ENCODE measurements around the gene RNF10.

RNF10 gene

DNA sequence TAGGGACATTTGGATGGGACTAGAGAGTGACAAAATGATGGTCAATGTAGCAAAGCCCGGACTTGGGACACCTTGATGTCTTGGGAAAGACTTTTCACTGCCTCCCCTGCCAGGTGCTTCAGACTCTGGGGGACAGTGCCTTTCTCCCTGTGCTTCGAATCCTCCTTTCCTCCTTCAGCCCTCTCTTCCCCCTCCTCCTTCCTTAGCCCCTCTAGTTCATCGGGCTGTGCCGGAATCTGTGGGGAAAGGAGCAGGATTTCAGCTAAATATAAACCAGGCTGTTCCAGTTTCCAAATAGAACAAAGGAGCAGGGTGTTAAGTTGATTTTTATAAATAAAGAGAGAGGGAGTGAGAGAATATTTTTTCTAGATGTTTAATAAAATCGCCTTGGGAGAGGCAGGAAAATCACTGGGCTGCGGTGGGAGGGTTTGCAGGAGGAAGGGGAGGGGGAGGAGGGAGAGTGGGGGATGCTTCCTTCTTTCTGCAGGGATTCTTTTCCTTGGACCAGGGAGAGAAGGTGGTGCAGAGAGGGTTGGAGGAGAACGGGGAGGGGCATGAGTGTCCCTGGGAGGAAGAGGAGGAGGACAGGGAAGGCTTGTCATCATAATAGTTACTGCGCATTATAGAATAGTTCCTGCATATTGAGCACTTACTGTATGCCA is 84.9 kb downstream of the RNF10 start:
- no peaks in the 10 kb centered on the region for H3K4me1 ChIP-seq (ENCODE audit: control insufficient read depth, low read length)
- peaks cover 8% of the 10 kb centered on the region for H3K27me3 ChIP-seq (ENCODE audit: control insufficient read depth, low read length)
- no peaks in the 10 kb centered on the region for H3K79me2 ChIP-seq (ENCODE audit: control insufficient read depth, low read length)
- H3K4me2 ChIP-seq (ENCODE audit: low read length): no peak overlapping the region
- H3K27ac ChIP-seq (ENCODE audit: low read depth, low read length): no peak overlapping the region
- no peaks in the 10 kb centered on the region for H3K9me2 ChIP-seq (replicated peaks; ENCODE audit: control insufficient read depth, low read length)
- no peaks in the 10 kb centered on the region for H4K20me1 ChIP-seq (ENCODE audit: control insufficient read depth, insufficient read depth, low read depth, low read length)
- no peaks in the 10 kb centered on the region for H3K9me3 ChIP-seq (ENCODE audit: control insufficient read depth, insufficient read depth, low read length)
- no peak overlapping the region for H3K4me3 ChIP-seq (ENCODE audit: low read length)
- no peaks in the 10 kb centered on the region for H3K36me3 ChIP-seq (ENCODE audit: control insufficient read depth, low read length)
- no peaks in the 10 kb centered on the region for H3F3A ChIP-seq (ENCODE audit: control insufficient read depth, insufficient read depth)
- TF ChIP-seq EZH2phosphoT487 (IDR thresholded peaks at IDR 0.05; ENCODE audit: borderline replicate concordance, low read length) (no peak), CTCF (IDR thresholded peaks at IDR 0.05; ENCODE audit: low read depth, low read length, poor library complexity, severe bottlenecking) (no peak)

GRCh38 chr12:120620624-120621023 is 86.5 kb downstream of the RNF10 start:
- Histone ChIP-seq H3K4me2 (ENCODE audit: low read length) (no peak overlapping the region), H3K4me3 (ENCODE audit: low read length) (no peak overlapping the region), H3K79me2 (ENCODE audit: control insufficient read depth, low read length) (no peaks in the 10 kb centered on the region), H3F3A (ENCODE audit: control insufficient read depth, insufficient read depth) (no peaks in the 10 kb centered on the region), H3K27ac (ENCODE audit: low read depth, low read length) (no peak overlapping the region), H3K4me1 (ENCODE audit: control insufficient read depth, low read length) (no peaks in the 10 kb centered on the region), H3K36me3 (ENCODE audit: control insufficient read depth, low read length) (no peaks in the 10 kb centered on the region), H3K27me3 (ENCODE audit: control insufficient read depth, low read length) (peaks cover 4% of the 10 kb centered on the region; the same call in 1 of the 2 replicates), H3K9me3 (ENCODE audit: control insufficient read depth, insufficient read depth, low read length) (no peaks in the 10 kb centered on the region), H4K20me1 (ENCODE audit: control insufficient read depth, insufficient read depth, low read depth, low read length) (no peaks in the 10 kb centered on the region), H3K9me2 (replicated peaks; ENCODE audit: control insufficient read depth, low read length) (no peaks in the 10 kb centered on the region)
- TF ChIP-seq EZH2phosphoT487 (IDR thresholded peaks at IDR 0.05; ENCODE audit: borderline replicate concordance, low read length) (no peak), CTCF (IDR thresholded peaks at IDR 0.05; ENCODE audit: low read depth, low read length, poor library complexity, severe bottlenecking) (no peak)

DNA sequence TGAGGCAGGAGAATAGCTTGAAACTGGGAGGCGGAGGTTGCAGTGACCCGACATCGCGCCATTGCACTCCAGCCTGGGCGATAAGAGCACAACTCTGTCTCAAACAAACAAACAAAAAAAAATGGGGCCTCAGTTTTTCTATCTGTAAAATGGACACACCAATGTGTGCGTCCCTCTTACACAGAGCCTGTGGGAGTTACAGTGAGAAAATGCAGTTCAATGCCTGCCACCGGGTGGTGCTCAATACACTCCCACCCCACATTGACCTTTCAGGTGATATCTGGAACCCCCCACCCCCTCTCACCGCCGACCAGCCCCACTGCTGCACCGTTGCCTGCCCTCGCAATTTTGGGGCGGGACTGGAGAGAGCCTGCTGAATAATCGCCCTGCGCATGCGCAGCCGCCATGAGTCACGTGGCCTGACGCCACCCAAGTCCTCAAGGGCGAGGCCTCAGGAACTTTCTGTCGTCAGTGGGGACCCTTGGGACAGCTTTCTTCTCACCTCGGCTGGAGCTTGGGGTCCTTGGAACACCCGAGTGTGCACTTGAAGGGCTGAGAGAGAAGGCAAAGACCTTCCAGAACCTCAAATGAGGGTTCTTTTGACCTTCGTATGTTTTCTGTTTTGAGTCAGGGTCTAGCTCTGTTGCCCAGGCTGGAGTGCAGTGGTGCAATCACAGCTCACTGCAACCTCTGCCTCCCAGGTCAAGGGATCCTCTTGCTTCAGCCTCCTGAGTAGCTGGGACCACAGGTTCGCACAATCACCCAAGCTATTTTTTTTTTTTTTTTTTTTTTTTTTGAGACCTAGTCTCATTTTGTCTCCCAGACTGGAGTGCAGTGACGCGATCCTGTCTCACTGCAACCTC is 91.6 kb downstream of the RNF10 start:
- H3K4me2 ChIP-seq (ENCODE audit: low read length): no peak overlapping the region
- no peaks in the 10 kb centered on the region for H3F3A ChIP-seq (ENCODE audit: control insufficient read depth, insufficient read depth)
- H3K9me3 ChIP-seq (ENCODE audit: control insufficient read depth, insufficient read depth, low read length): no peaks in the 10 kb centered on the region
- H3K36me3 ChIP-seq (ENCODE audit: control insufficient read depth, low read length): no peaks in the 10 kb centered on the region
- no peak overlapping the region for H3K4me3 ChIP-seq (ENCODE audit: low read length)
- no peaks in the 10 kb centered on the region for H3K4me1 ChIP-seq (ENCODE audit: control insufficient read depth, low read length)
- TF ChIP-seq EZH2phosphoT487 (IDR thresholded peaks at IDR 0.05; ENCODE audit: borderline replicate concordance, low read length): no peak
- TF ChIP-seq CTCF (IDR thresholded peaks at IDR 0.05; ENCODE audit: low read depth, low read length, poor library complexity, severe bottlenecking): peak; percentile 48
- H3K27ac ChIP-seq (ENCODE audit: low read depth, low read length): no peak overlapping the region
- H3K79me2 ChIP-seq (ENCODE audit: control insufficient read depth, low read length): no peaks in the 10 kb centered on the region
- H3K9me2 ChIP-seq (replicated peaks; ENCODE audit: control insufficient read depth, low read length): no peaks in the 10 kb centered on the region
- H3K27me3 ChIP-seq (ENCODE audit: control insufficient read depth, low read length): peaks cover 3% of the 10 kb centered on the region
- no peaks in the 10 kb centered on the region for H4K20me1 ChIP-seq (ENCODE audit: control insufficient read depth, insufficient read depth, low read depth, low read length)

Measured in DOHH2 (cell line).